GM12892 (cell line): ENCODE measurements around the gene KLRC1.
"Not testable (repeated sequence)": the region's sequence is repeated elsewhere in the genome, so short reads cannot be mapped to it uniquely, and the experiment has no call there.

ENCODE experiments used
- DNase-seq: peaks from one replicate; pipeline ENCODE4 v3.0.0; 2011; ENCODE audit not compliant: insufficient read length
- FAIRE-seq: peaks from 2 replicates; lab custom pipeline; 2011; peaks lifted over from hg19 to GRCh38; lab: Jason Lieb, UNC
- POLR2A ChIP-seq: IDR thresholded peaks from 2 replicates; pipeline ENCODE4 v1.6.1; 2011; ENCODE audit warnings: low read depth, low read length, control low read depth
- POLR2AphosphoS5 ChIP-seq: IDR thresholded peaks from 2 replicates; pipeline ENCODE4 v1.6.1; 2011; ENCODE audit warnings: low read depth, low read length, control low read depth
- TAF1 ChIP-seq: IDR thresholded peaks from 2 replicates; pipeline ENCODE4 v1.6.1; 2011; ENCODE audit warnings: low read depth, mild to moderate bottlenecking, control low read depth, low read length, borderline replicate concordance

Gene KLRC1

GRCh38 chr12:10397296-10397695 is 55.9 kb downstream of the KLRC1 start:
- DNase-seq (no peak), FAIRE-seq (no peak)
- TF ChIP-seq POLR2AphosphoS5 (no peak), POLR2A (no peak), TAF1 (no peak)

DNA sequence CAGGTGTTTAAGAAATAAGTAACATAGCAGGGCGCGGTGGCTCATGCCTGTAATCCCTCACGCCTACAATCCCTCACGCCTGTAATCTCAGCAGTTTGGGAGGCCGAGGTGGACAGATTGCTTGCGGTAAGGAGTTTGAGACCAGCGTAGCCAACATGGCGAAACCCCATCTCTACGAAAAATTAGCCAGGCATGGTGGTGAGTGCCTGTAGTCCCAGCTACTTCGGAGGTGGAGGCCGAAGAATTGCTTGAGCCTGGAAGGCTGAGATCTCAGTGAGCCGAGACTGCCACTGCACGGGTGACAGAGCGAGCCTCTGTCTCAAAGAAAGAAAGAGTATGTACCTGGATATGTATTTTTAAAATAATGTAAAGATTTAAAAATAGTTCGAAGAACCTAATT is 57.0 kb downstream of the KLRC1 start:
- FAIRE-seq, DNase-seq: not testable (repeated sequence)
